AG09319 (cell line): ENCODE data around the gene MIAT.

ENCODE experiments used
- DNase-seq: peaks from one replicate; pipeline ENCODE4 v3.0.0-alpha.2; 2010; ENCODE audit warnings: low read depth; ENCODE audit errors: extremely low read depth
- CTCF ChIP-seq: IDR thresholded peaks from 2 replicates; pipeline ENCODE4 v1.5.1; 2011; ENCODE audit warnings: low read depth, mild to moderate bottlenecking, inconsistent platforms, low read length, moderate library complexity

The MIAT gene

GRCh38 chr22:26660961-26661578 lies 3.7 kb downstream of the MIAT start:
- DNase-seq, result no peak
- TF ChIP-seq CTCF, result no peak

GRCh38 chr22:26662160-26662559 lies 4.8 kb downstream of the MIAT start:
- no peak for TF ChIP-seq CTCF
- DNase-seq, result no peak

- TF ChIP-seq CTCF, result no peak
- no peak for DNase-seq
Measured at GRCh38 chr22:26663374-26663923, 6.1 kb downstream of the MIAT start.

- no peak for TF ChIP-seq CTCF
- no peak for DNase-seq
Measured at GRCh38 chr22:26665813-26666231, 8.4 kb downstream of the MIAT start.

GRCh38 chr22:26667140-26667539 lies 9.8 kb downstream of the MIAT start:
- DNase-seq, result no peak
- TF ChIP-seq CTCF, result no peak

GRCh38 chr22:26669060-26669481 lies 11.7 kb downstream of the MIAT start:
- TF ChIP-seq CTCF, result peak; percentile 37
- DNase-seq, result peak; percentile 14

GRCh38 chr22:26670459-26670858 lies 13.1 kb downstream of the MIAT start:
- no peak for TF ChIP-seq CTCF
- DNase-seq, result no peak
